Thyroid gland (tissue), 4 donors: Measurements from ENCODE around the gene CLGN. TPM values are rescaled to one million over a fixed set of nuclear protein-coding genes. Genes with fewer than 3 reads are reported as not detected.

ENCODE experiments used
- DNase-seq, 2 donors: peaks; one replicate each; pipeline ENCODE4 v3.0.0-alpha.2; 2019
- H3K27ac ChIP-seq, 3 donors: fragments of 200-600 bp; sonication (generic); 1 replicate in 2 of 3; 2 replicates in 1 of 3; pipeline ENCODE4 v1.5.1; 2016 to 2019; ENCODE audit warnings: mild to moderate bottlenecking in 1 of 3, moderate library complexity in 1 of 3
- H3K27me3 ChIP-seq: fragments of 200-600 bp; sonication (generic); one replicate; pipeline ENCODE4 v1.5.1; 2019
- H3K36me3 ChIP-seq, 2 donors: fragments of 200-600 bp; sonication (generic); one replicate each; pipeline ENCODE4 v1.5.1; 2016 to 2019
- H3K4me1 ChIP-seq, 2 donors: fragments of 200-600 bp; sonication (generic); one replicate each; pipeline ENCODE4 v1.5.1; 2017 to 2019
- H3K4me3 ChIP-seq, 3 donors: fragments of 200-600 bp; sonication (generic); replicated peaks in 1 of 3; 1 replicate in 2 of 3; 2 replicates in 1 of 3; pipeline ENCODE4 v1.5.1; 2016; ENCODE audit warnings: mild to moderate bottlenecking in 1 of 3
- H3K9me3 ChIP-seq: fragments of 200-600 bp; sonication (generic); one replicate; pipeline ENCODE4 v1.5.1; 2017
- CTCF ChIP-seq, 6 experiments: fragments of 200-600 bp in 3 of 6; fragments of 450-650 bp in 3 of 6; sonication (generic) in 3 of 6; IDR thresholded peaks; one replicate each; pipeline ENCODE4 v1.5.1; 2016 to 2019; ENCODE audit warnings: antibody characterized with exemption in 6 of 6, mild to moderate bottlenecking in 2 of 6, inconsistent platforms in 1 of 6, moderate library complexity in 1 of 6
- POLR2A ChIP-seq, 2 donors: fragments of 450-650 bp; IDR thresholded peaks; one replicate each; pipeline ENCODE4 v1.6.1; 2017; ENCODE audit warnings: antibody characterized with exemption in 2 of 2, mild to moderate bottlenecking in 2 of 2, moderate library complexity in 1 of 2
- WGBS, 2 donors: methylation state at CpG; one replicate each; pipeline ENCODE4 v1.1.5; 2017; 5-methylcytosine and 5-hydroxymethylcytosine counted together
- intact Hi-C: fragments of 100-400 bp; cut with DNase I; formaldehyde crosslinking; loops from one replicate; pipeline ENCODE4 v1.15.1; 2023
- total RNA-seq, 4 donors: library from RNA; depleted of rRNA; stranded (reverse); fragments of >200 nt; gene quantifications; one replicate each; pipeline ENCODE4 v1.2.3, GENCODE V29; 2016

CLGN gene
- total RNA-seq, 4 donors from 2014 or later, result 0.11 to 0.39 (median 0.13) TPM; not detected in 1

DNA sequence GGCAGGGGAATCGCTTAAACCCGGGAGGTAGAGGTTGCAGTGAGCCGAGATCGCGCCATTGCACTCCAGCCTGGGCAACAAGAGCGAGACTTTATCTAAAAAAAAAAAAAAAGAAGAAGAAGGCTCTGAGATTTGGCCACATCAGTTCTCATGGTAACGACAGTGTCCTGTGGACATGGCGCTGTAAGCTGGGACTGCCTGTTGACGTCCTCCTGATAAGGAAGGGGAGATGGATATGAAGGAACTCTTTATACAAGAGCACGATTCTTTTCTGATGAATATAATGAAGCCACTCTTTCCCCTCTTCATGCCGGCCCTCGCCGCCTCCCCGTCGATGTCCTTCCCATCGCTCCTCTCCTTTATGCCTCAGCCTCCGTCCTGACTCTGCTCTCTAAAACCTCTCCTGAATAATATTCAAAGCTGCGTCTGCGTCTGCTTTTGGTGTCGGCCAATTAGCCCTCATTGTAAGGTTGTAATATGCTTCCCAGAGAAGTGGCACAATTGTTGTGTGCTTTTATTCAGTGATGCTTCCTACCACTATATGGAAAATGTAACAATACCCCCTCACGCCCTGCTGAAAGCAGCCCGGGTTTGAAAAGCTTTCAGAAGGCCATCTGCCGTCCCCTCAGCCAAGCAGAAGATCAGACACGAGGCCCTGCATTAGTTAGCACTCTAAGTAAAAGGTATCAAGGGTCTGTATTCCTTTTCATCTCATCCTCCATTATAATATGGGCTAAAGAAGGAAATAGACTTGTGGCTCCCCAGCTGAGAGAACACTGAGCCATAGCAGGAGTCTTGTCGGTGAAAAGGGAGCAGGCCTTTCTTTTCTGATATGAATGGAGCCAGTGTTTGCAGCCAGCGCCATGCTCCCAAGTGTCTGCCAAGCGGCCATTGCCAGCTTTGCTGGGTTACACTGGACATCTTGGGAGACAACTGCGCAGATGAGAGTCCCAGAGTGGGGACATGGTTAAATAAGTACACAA lies 76.1 kb downstream of the CLGN start:
- H3K4me3 ChIP-seq, result no peak overlapping the region
- H3K9me3 ChIP-seq, result no peaks in the 10 kb centered on the region
- H3K27me3 ChIP-seq, result no peaks in the 10 kb centered on the region
- no peak overlapping the region for H3K27ac ChIP-seq
- no peaks in the 10 kb centered on the region for H3K36me3 ChIP-seq
- DNase-seq, result no peak
- intact Hi-C loops, result no loop called here
- 93 to 94% methylated on average over 28 of the region's 28 CpGs for WGBS, 2 donors
- TF ChIP-seq POLR2A (IDR thresholded peaks at IDR 0.05) (no peak), CTCF (IDR thresholded peaks at IDR 0.05) (no peak)
- no peaks in the 10 kb centered on the region for H3K4me1 ChIP-seq

- H3K4me3 ChIP-seq, result no peak overlapping the region
- no peaks in the 10 kb centered on the region for H3K4me1 ChIP-seq
- WGBS, 2 donors, result 90% methylated on average over 2 of the region's 2 CpGs
- no peak for DNase-seq
- TF ChIP-seq POLR2A (IDR thresholded peaks at IDR 0.05), result no peak
- TF ChIP-seq CTCF (IDR thresholded peaks at IDR 0.05), result no peak
- intact Hi-C loops, result no loop called here
- no peaks in the 10 kb centered on the region for H3K27me3 ChIP-seq
- no peaks in the 10 kb centered on the region for H3K9me3 ChIP-seq
- H3K36me3 ChIP-seq, result no peaks in the 10 kb centered on the region
- H3K27ac ChIP-seq, result no peak overlapping the region
Measured at GRCh38 chr4:140349816-140350215, 77.6 kb downstream of the CLGN start.

DNA sequence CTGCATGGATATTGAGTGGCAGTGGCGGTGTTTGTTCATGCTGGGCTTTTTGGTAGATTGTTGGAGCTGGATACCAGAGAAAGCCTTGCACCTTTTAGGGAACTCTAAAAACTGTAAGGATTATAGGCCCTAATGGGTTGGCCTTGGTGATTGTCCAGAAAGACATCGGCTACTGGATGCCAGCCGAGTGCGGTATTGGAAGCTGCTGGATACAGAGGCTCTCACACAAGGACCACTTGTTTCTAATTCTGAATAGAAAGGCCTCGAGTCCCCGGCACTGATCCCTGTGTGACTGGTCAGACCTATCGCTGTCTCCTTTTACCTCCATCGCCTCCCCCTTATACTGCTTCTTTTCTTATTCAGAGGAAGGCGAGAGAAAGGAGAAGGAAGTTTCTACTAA lies 81.3 kb downstream of the CLGN start:
- Histone ChIP-seq H3K4me3 (no peak overlapping the region), H3K27ac (no peak overlapping the region), H3K27me3 (no peaks in the 10 kb centered on the region), H3K4me1 (peaks cover 0 to 5% of the 10 kb centered on the region in 2 donors), H3K9me3 (no peaks in the 10 kb centered on the region), H3K36me3 (no peaks in the 10 kb centered on the region)
- no peak for DNase-seq
- WGBS, 2 donors, result 90 to 92% methylated on average over 9 of the region's 9 CpGs
- intact Hi-C loops, result no loop called here
- TF ChIP-seq POLR2A (IDR thresholded peaks at IDR 0.05), result no peak
- no peak for TF ChIP-seq CTCF (IDR thresholded peaks at IDR 0.05)

- Histone ChIP-seq H3K9me3 (no peaks in the 10 kb centered on the region), H3K4me1 (peaks cover 0 to 5% of the 10 kb centered on the region in 2 donors), H3K36me3 (no peaks in the 10 kb centered on the region), H3K27ac (no peak overlapping the region), H3K4me3 (no peak overlapping the region), H3K27me3 (no peaks in the 10 kb centered on the region)
- 85 to 93% methylated on average over 9 of the region's 9 CpGs for WGBS, 2 donors
- TF ChIP-seq CTCF (IDR thresholded peaks at IDR 0.05), result no peak
- no peak for TF ChIP-seq POLR2A (IDR thresholded peaks at IDR 0.05)
- DNase-seq, result no peak
- intact Hi-C loops, result no loop called here
Measured at GRCh38 chr4:140344621-140345020, 82.8 kb downstream of the CLGN start.

- H3K4me3 ChIP-seq, result no peak overlapping the region
- H3K27me3 ChIP-seq, result no peaks in the 10 kb centered on the region
- WGBS, 2 donors, result 83 to 91% methylated on average over 3 of the region's 3 CpGs
- no peak for DNase-seq
- H3K36me3 ChIP-seq, result no peaks in the 10 kb centered on the region
- H3K27ac ChIP-seq, result no peak overlapping the region
- intact Hi-C loops, result no loop called here
- peaks cover 0 to 5% of the 10 kb centered on the region in 2 donors for H3K4me1 ChIP-seq
- H3K9me3 ChIP-seq, result no peaks in the 10 kb centered on the region
- TF ChIP-seq CTCF (IDR thresholded peaks at IDR 0.05), result no peak
- TF ChIP-seq POLR2A (IDR thresholded peaks at IDR 0.05), result no peak
Measured at GRCh38 chr4:140344101-140344500, 83.3 kb downstream of the CLGN start.
